ENCODE data around the gene CTDNEP1. TPM values are rescaled to one million over a fixed set of nuclear protein-coding genes. Genes with fewer than 3 reads are reported as not detected.
A peak's percentile ranks its signal among the peaks of the same experiment; 100 is the strongest.

CTDNEP1 gene
- total RNA-seq, 1 donor from 2014 or later = 165 TPM

- ChIA-PET CTCF (no interaction called here), POLR2A (interaction anchor here (5.8 kb wide), 1 partner anchor 15 kb away, joined by 134 read pairs; the partner anchor contains the start of genes DVL2, GABARAP and PHF23)
- Mint-ChIP-seq H3K4me3 (peak overlapping the region; percentile 98), H3K27me3 (no peaks in the 10 kb centered on the region), H3K36me3 (ENCODE audit: low read depth) (peaks cover 62% of the 10 kb centered on the region), H3K27ac (peak overlapping the region; percentile 100), H3K4me1 (peaks cover 44% of the 10 kb centered on the region), H3K9me3 (no peaks in the 10 kb centered on the region)
- no peak for TF ChIP-seq CTCF (IDR thresholded peaks at IDR 0.05)
- intact Hi-C loops (cut with micrococcal nuclease) = loop anchor here (2.0 to 5.0 kb wide), 2 partner anchors 229 to 582 kb away; partner anchors contain the start of genes KDM6B, POLR2A and SLC35G6
- ATAC-seq (ENCODE audit: low read depth) (no peak), DNase-seq (no peak)
Observed at GRCh38 chr17:7253082-7253481, 1.5 kb upstream of the CTDNEP1 start.

DNA sequence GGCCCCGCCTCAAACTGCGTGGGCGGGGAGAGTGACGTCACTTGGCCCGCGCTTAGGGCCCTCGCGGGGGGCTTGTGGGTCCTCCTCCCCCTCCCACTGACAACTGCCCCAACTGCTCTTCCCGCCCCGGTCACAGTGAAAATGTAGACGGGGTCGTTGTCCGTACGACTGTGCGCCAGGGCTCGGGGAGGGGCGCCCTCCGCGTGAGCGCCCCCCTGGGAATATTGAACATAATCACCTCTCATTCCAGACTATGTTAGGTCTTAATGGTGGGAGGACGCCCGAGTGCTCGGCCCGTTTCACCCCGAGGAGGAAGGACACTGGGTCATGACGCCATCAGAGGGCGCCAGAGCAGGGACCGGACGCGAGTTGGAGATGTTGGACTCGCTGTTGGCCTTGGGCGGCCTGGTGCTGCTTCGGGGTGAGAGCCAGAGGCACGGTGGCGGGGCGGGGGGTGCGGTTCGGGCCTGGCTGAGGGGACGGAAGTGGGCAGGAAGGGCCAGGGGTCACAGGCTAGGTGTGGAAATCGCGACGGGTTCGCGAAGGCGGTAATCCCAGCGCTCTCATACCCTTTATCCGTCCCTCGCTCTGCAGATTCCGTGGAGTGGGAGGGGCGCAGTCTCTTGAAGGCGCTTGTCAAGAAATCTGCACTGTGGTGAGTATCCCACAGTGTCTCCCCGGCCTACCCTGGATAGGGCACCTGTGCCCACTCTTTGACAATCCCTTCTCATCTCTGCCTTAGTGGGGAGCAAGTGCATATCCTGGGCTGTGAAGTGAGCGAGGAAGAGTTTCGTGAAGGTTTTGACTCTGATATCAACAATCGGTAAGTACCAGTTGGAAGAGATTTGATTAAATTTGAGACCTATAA lies 876 bp upstream of the CTDNEP1 start, which contains the start of gene ELP5:
ELP5 (plus strand) TSS at position 40 of the 868 bp plus-strand sequence; CDS start at position 376, 336 bp downstream.
- no peaks in the 10 kb centered on the region for H3K27me3 Mint-ChIP-seq
- DNase-seq (no peak), ATAC-seq (ENCODE audit: low read depth) (peak; percentile 61)
- peaks cover 44% of the 10 kb centered on the region for H3K4me1 Mint-ChIP-seq
- peak within 1 kb of the TSS; percentile 98 for H3K4me3 Mint-ChIP-seq
- H3K9me3 Mint-ChIP-seq = no peaks in the 10 kb centered on the region
- CTCF ChIA-PET = no interaction called here
- POLR2A ChIA-PET = interaction anchor here (0.9 to 5.8 kb wide), 4 partner anchors 14 to 434 kb away, joined by 4 to 134 read pairs (median 6); partner anchors contain the start of genes ACADVL, DLG4, DVL2 and GABARAP
- H3K36me3 Mint-ChIP-seq (ENCODE audit: low read depth) = peaks cover 59% of the 10 kb centered on the region
- intact Hi-C loops (cut with micrococcal nuclease) = loop anchor here (1.0 to 5.0 kb wide), 9 partner anchors 9 to 582 kb away; partner anchors contain the start of genes EIF5A, GABARAP, KDM6B and NEURL4
- no peak for TF ChIP-seq CTCF (IDR thresholded peaks at IDR 0.05)
- peak within 1 kb of the TSS; percentile 100 for H3K27ac Mint-ChIP-seq

DNA sequence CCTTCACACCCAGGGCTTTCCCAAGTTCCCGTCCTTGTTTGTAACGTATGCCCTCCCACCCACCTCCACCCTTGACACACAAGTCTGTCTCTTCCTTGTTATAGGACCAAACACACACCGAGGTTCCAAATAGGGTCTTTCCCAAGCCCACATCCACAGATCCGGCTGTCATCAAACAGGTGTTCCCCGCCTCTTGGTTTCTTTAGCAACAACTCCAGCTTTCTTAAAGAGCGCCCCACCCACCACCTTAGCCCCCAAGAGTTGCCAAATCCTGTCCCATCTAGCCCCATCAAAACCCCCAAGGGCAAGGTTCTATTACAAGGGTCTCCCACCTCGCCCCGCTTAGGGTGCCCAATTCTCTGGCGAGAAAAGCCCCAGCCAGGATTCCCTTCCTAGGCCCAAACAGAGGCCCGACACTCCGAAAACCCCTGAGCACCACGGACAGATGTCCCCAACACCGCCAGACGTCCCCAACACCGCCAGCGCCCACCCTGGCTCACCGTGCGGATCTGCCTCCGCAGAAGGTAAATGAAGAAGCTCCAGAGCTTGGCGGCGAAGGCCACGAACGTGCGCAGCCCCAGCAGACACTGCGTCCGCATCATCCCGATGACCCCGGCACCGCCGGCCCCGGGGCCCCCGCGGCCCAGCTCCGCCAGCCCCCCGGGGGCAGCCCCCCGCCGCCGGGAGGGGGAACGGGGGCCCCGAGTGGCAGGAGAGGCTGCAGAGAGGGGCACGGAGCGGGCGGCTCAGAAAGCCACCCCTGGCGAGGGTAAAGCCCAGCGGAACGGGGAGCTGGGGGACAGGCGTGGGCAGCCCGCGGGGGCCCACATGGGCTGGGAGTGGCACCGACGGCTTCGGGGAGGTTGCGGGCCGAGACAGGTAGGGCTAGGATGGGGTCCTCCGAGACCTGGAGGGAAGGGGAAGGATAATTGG lies 573 bp downstream of the CTDNEP1 start:
- H3K9me3 Mint-ChIP-seq = no peaks in the 10 kb centered on the region
- POLR2A ChIA-PET = interaction anchor here (0.7 to 5.8 kb wide), 12 partner anchors 9 to 435 kb away, joined by 3 to 134 read pairs (median 4); partner anchors contain the start of genes ACADVL, DLG4, DVL2 and GABARAP
- ATAC-seq (ENCODE audit: low read depth) (peak; percentile 1), DNase-seq (no peak)
- H3K4me3 Mint-ChIP-seq = peak overlapping the region; percentile 98
- peaks cover 47% of the 10 kb centered on the region for H3K4me1 Mint-ChIP-seq
- no peak for TF ChIP-seq CTCF (IDR thresholded peaks at IDR 0.05)
- H3K27me3 Mint-ChIP-seq = no peaks in the 10 kb centered on the region
- CTCF ChIA-PET = interaction anchor here (0.6 to 1.0 kb wide), 2 partner anchors 8 to 30 kb away, joined by 3 read pairs; partner anchors contain the start of gene GABARAP
- peaks cover 58% of the 10 kb centered on the region for H3K36me3 Mint-ChIP-seq (ENCODE audit: low read depth)
- intact Hi-C loops (cut with micrococcal nuclease) = loop anchor here (5.0 kb wide), 1 partner anchor 231 kb away; the partner anchor contains the start of genes POLR2A and SLC35G6
- peak overlapping the region; percentile 100 for H3K27ac Mint-ChIP-seq

DNA sequence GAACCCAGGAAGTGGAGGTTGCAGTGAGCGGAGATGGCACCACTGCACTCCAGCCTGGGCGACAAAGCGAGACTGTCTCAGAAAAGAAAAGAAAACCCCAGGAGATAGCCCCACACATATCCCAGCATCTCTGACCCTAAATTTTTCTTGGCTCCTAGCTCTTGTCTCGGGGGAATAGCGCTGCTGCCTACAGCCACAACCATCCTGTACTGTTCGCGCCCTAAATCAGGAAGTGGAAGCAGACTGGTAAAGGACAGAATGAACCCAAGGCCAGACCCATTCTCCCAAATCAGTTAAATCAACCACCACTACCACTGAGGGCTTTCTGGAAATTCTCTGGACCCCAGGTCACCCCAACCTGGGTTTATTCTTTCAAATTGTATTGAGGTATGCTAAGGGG lies 1.7 kb downstream of the CTDNEP1 start:
- ChIA-PET POLR2A (interaction anchor here (0.8 to 5.8 kb wide), 3 partner anchors 11 to 35 kb away, joined by 3 to 134 read pairs (median 4); partner anchors contain the start of genes ACADVL, DLG4, DVL2 and GABARAP), CTCF (interaction anchor here (1.2 kb wide), 1 partner anchor 29 kb away, joined by 3 read pairs; no protein-coding TSS in a partner anchor)
- peak overlapping the region; percentile 87 for H3K27ac Mint-ChIP-seq
- H3K27me3 Mint-ChIP-seq = no peaks in the 10 kb centered on the region
- no peak for ATAC-seq (ENCODE audit: low read depth)
- DNase-seq = no peak
- no peaks in the 10 kb centered on the region for H3K9me3 Mint-ChIP-seq
- no peak for TF ChIP-seq CTCF (IDR thresholded peaks at IDR 0.05)
- peaks cover 47% of the 10 kb centered on the region for H3K4me1 Mint-ChIP-seq
- peaks cover 56% of the 10 kb centered on the region for H3K36me3 Mint-ChIP-seq (ENCODE audit: low read depth)
- peak overlapping the region; percentile 98 for H3K4me3 Mint-ChIP-seq
- intact Hi-C loops (cut with micrococcal nuclease) = loop anchor here (5.0 kb wide), 1 partner anchor 232 kb away; the partner anchor contains the start of genes POLR2A and SLC35G6

Data from activated B cell treated with CpG ODN at 0.5 μM for 24 hours (primary cell).